Measurements from ENCODE around the gene RIBC1. TPM values are rescaled to one million over a fixed set of nuclear protein-coding genes. Genes with fewer than 3 reads are reported as not detected.
"Not testable (repeated sequence)": the region's sequence is repeated elsewhere in the genome, so short reads cannot be mapped to it uniquely, and the experiment has no call there.

The RIBC1 gene
- total and polyA plus RNA-seq, 10 donors, result 0.34 to 1.4 (median 0.83) TPM; not detected in 1

GRCh38 chrX:53412446-53412845 lies 10.2 kb upstream of the RIBC1 start:
- Histone ChIP-seq H3K9me3 (no peaks in the 10 kb centered on the region), H3K4me3 (no peak overlapping the region), H3K4me1 (no peaks in the 10 kb centered on the region), H3K27ac (no peak overlapping the region), H3K27me3 (replicated peaks in 1 of 7) (no peaks in the 10 kb centered on the region), H3K36me3 (peaks cover 8 to 90% (median 79%) of the 10 kb centered on the region in 6 donors)
- 65 to 86% (median 67%) methylated on average over 2 of the region's 2 CpGs for WGBS, 5 donors
- intact Hi-C loops (cut with DNase I; ENCODE audit: low total_unique reads), result no loop called here
- TF ChIP-seq POLR2AphosphoS5 (IDR thresholded peaks at IDR 0.05) (no peak), POLR2A (IDR thresholded peaks at IDR 0.05) (no peak), CTCF (IDR thresholded peaks at IDR 0.05 in 8 of 11, conservative IDR thresholded peaks at IDR 0.05 in 3 of 11) (no peak)
- no peak for DNase-seq

GRCh38 chrX:53420351-53420750 lies 2.3 kb upstream of the RIBC1 start:
- intact Hi-C loops (cut with DNase I; ENCODE audit: low total_unique reads); H3K27me3 ChIP-seq (replicated peaks in 1 of 7); H3K9me3 ChIP-seq; DNase-seq; H3K4me3 ChIP-seq; H3K27ac ChIP-seq: not testable (repeated sequence)
- Histone ChIP-seq H3K36me3 (peaks cover 0 to 11% (median 3%) of the 10 kb centered on the region in 6 donors), H3K4me1 (peaks cover 9 to 34% (median 26%) of the 10 kb centered on the region in 6 donors)
- WGBS, 5 donors, result 88 to 100% (median 93%) methylated on average over 3 of the region's 3 CpGs

- H3K27ac ChIP-seq, result peak overlapping the region in 2 of 8 donors; percentile 95 to 97
- H3K4me3 ChIP-seq, result peak overlapping the region in 7 of 8 donors; percentile 44 to 87 (median 65)
- intact Hi-C loops (cut with DNase I; ENCODE audit: low total_unique reads), result no loop called here
- peaks cover 0 to 11% (median 3%) of the 10 kb centered on the region in 6 donors for H3K36me3 ChIP-seq
- no peak for DNase-seq
- 35 to 48% (median 47%) methylated on average over 2 of the region's 2 CpGs for WGBS, 5 donors
- peaks cover 9 to 34% (median 26%) of the 10 kb centered on the region in 6 donors for H3K4me1 ChIP-seq
- no peaks in the 10 kb centered on the region for H3K27me3 ChIP-seq (replicated peaks in 1 of 7)
- TF ChIP-seq CTCF (IDR thresholded peaks at IDR 0.05 in 8 of 11, conservative IDR thresholded peaks at IDR 0.05 in 3 of 11), result no peak
- no peak for TF ChIP-seq POLR2A (IDR thresholded peaks at IDR 0.05)
- TF ChIP-seq POLR2AphosphoS5 (IDR thresholded peaks at IDR 0.05), result no peak
- no peaks in the 10 kb centered on the region for H3K9me3 ChIP-seq
These were observed 1.5 kb upstream of the RIBC1 start for GRCh38 chrX:53421125-53421524.

- WGBS, 5 donors, result 0 to 4% (median 1%) methylated on average over 9 to 15 of the region's 15 CpGs
- Histone ChIP-seq H3K27me3 (replicated peaks in 1 of 7) (no peaks in the 10 kb centered on the region), H3K9me3 (no peaks in the 10 kb centered on the region), H3K4me1 (peaks cover 9 to 34% (median 26%) of the 10 kb centered on the region in 6 donors), H3K4me3 (peak overlapping the region; percentile 44 to 87 (median 62)), H3K27ac (peak overlapping the region; percentile 90 to 97 (median 94)), H3K36me3 (peaks cover 0 to 7% (median 2%) of the 10 kb centered on the region in 6 donors)
- intact Hi-C loops (cut with DNase I; ENCODE audit: low total_unique reads), result no loop called here
- TF ChIP-seq POLR2AphosphoS5 (IDR thresholded peaks at IDR 0.05) (no peak), POLR2A (IDR thresholded peaks at IDR 0.05) (no peak)
- no peak for DNase-seq
These were observed 944 bp upstream of the RIBC1 start for GRCh38 chrX:53421772-53422085.

- H3K27me3 ChIP-seq (replicated peaks in 1 of 7), result no peaks in the 10 kb centered on the region
- H3K27ac ChIP-seq, result peak within 1 kb of the TSS; percentile 90 to 97 (median 94)
- WGBS, 5 donors, result 0 to 9% (median 1%) methylated on average over 2 to 75 of the region's 75 CpGs
- H3K9me3 ChIP-seq, result no peaks in the 10 kb centered on the region
- TF ChIP-seq CTCF (IDR thresholded peaks at IDR 0.05 in 8 of 11, conservative IDR thresholded peaks at IDR 0.05 in 3 of 11) (peak in 3 of 11 experiments; percentile 32 to 43 (median 38)), POLR2AphosphoS5 (IDR thresholded peaks at IDR 0.05) (peak; percentile 92 to 94 (median 93)), POLR2A (IDR thresholded peaks at IDR 0.05) (peak in 2 of 3 donors; percentile 27 to 38)
- peak; percentile 99 for DNase-seq
- peaks cover 9 to 34% (median 26%) of the 10 kb centered on the region in 6 donors for H3K4me1 ChIP-seq
- peaks cover 0 to 1% (median 0%) of the 10 kb centered on the region in 6 donors for H3K36me3 ChIP-seq
- intact Hi-C loops (cut with DNase I; ENCODE audit: low total_unique reads), result no loop called here
- H3K4me3 ChIP-seq, result peak within 1 kb of the TSS; percentile 44 to 87 (median 62)
These were observed 400 bp upstream of the RIBC1 start, which contains the start of gene SMC1A for GRCh38 chrX:53422086-53422860. Gene SMC1A, minus strand, starts transcription at chrX:53422654. Its CDS starts 54 bp downstream, at chrX:53422600.
